ENCODE measurements around the gene ZNF658. TPM values are rescaled to one million over a fixed set of nuclear protein-coding genes. Genes with fewer than 3 reads are reported as not detected.
"Not testable (repeated sequence)": the region's sequence is repeated elsewhere in the genome, so short reads cannot be mapped to it uniquely, and the experiment has no call there.

ZNF658 gene
- polyA plus RNA-seq, 3 donors, result 0.32 to 0.69 (median 0.52) TPM

DNA sequence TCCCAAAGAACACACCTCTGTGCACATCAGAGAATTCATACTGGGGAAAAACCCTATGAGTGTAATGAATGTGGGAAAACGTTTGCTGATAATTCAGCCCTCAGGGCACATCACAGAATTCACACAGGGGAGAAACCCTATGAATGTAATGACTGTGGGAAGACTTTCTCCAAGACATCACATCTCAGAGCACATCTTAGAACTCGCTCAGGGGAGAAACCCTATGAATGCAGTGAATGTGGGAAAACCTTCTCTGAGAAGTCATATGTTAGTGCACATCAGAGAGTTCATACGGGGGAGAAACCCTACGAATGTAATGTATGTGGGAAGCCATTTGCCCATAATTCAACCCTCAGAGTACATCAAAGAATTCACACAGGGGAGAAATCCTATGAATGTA is 19.5 kb downstream of the ZNF658 start:
- H3K27ac Mint-ChIP-seq; H3K9me3 ChIP-seq (replicated peaks in 1 of 2; ENCODE audit: control insufficient read depth in 1 of 2, insufficient read depth in 1 of 2, low read length in 2 of 2): not testable (repeated sequence)
- no CpG with 5 or more reads among the region's 4 CpGs for WGBS (ENCODE audit: insufficient coverage)

DNA sequence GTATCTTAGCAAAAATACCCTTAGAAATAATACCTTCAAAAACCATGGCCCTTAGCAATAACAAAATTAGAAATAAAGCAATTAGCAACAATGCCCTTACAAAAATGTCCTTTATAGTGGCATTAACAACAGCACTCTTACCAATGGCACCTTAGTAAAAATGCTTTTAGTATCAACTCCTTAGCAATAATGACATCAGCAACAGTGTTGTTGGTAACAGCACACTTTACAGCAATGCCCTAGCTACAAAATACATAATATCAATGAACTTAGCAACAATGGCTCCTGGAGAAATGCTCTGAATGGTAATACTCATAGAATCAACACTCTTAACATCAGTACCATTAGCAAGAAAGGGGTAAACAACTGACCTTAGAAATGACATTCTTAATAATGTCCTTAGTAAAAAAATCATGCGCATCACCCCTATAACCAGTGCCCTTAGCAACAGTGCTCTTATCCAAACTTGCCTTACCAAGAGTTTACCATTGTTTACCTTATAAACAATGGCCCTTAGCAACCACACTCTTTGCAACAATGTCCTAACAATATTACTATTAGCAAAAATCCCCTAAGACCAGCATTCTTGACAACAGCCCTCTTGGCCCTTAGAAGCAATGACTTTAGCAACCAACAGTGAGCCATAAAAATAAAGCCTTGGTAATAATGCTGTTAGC is 35.8 kb downstream of the ZNF658 start:
- H3K36me3 Mint-ChIP-seq; H3K9ac ChIP-seq (ENCODE audit: insufficient read depth, low read length, poor library complexity, severe bottlenecking); H4K20me1 ChIP-seq (ENCODE audit: insufficient read depth, low read length); H3K27me3 ChIP-seq (ENCODE audit: control insufficient read depth in 2 of 2, insufficient read depth in 2 of 2, low read length in 2 of 2); H3K4me1 ChIP-seq (ENCODE audit: control insufficient read depth in 1 of 2, insufficient read depth in 2 of 2, low read length in 2 of 2); H3K79me2 ChIP-seq (ENCODE audit: insufficient read depth, low read length); H3K27ac ChIP-seq (ENCODE audit: low read depth in 1 of 2, low read length in 2 of 2); H2AFZ ChIP-seq (ENCODE audit: insufficient read depth, low read depth, low read length, poor library complexity, severe bottlenecking); DNase-seq; H3K9me3 ChIP-seq (replicated peaks in 1 of 2; ENCODE audit: control insufficient read depth in 1 of 2, insufficient read depth in 1 of 2, low read length in 2 of 2); H3K9me3 Mint-ChIP-seq; H3K4me1 Mint-ChIP-seq; H3K27me3 Mint-ChIP-seq (ENCODE audit: low read depth in 3 of 3); H3K4me3 Mint-ChIP-seq; H3K4me3 ChIP-seq (replicated peaks in 1 of 3; ENCODE audit: low read depth in 2 of 3, low read length in 3 of 3); H3K4me2 ChIP-seq (replicated peaks; ENCODE audit: extremely low read depth, low read length, poor library complexity, severe bottlenecking); H3K36me3 ChIP-seq (replicated peaks in 1 of 2; ENCODE audit: control insufficient read depth in 1 of 2, insufficient read depth in 2 of 2, low read length in 2 of 2); H3K27ac Mint-ChIP-seq; intact Hi-C loops (cut with micrococcal nuclease): not testable (repeated sequence)
- no CpG with 5 or more reads among the region's 1 CpG for WGBS (ENCODE audit: insufficient coverage)

More for the DNA sequence above, 19.5 kb downstream of the ZNF658 start:
- H3K36me3 Mint-ChIP-seq; H4K20me1 ChIP-seq (ENCODE audit: insufficient read depth, low read length); H3K27me3 ChIP-seq (ENCODE audit: control insufficient read depth in 2 of 2, insufficient read depth in 2 of 2, low read length in 2 of 2); H3K36me3 ChIP-seq (replicated peaks in 1 of 2; ENCODE audit: control insufficient read depth in 1 of 2, insufficient read depth in 2 of 2, low read length in 2 of 2); H3K27me3 Mint-ChIP-seq (ENCODE audit: low read depth in 3 of 3); H3K4me1 Mint-ChIP-seq; H3K4me2 ChIP-seq (replicated peaks; ENCODE audit: extremely low read depth, low read length, poor library complexity, severe bottlenecking); H2AFZ ChIP-seq (ENCODE audit: insufficient read depth, low read depth, low read length, poor library complexity, severe bottlenecking); H3K4me3 Mint-ChIP-seq; H3K79me2 ChIP-seq (ENCODE audit: insufficient read depth, low read length); H3K4me3 ChIP-seq (replicated peaks in 1 of 3; ENCODE audit: low read depth in 2 of 3, low read length in 3 of 3); H3K27ac ChIP-seq (ENCODE audit: low read depth in 1 of 2, low read length in 2 of 2); DNase-seq; intact Hi-C loops (cut with micrococcal nuclease); H3K4me1 ChIP-seq (ENCODE audit: control insufficient read depth in 1 of 2, insufficient read depth in 2 of 2, low read length in 2 of 2); H3K9me3 Mint-ChIP-seq; H3K9ac ChIP-seq (ENCODE audit: insufficient read depth, low read length, poor library complexity, severe bottlenecking): not testable (repeated sequence)

DNA sequence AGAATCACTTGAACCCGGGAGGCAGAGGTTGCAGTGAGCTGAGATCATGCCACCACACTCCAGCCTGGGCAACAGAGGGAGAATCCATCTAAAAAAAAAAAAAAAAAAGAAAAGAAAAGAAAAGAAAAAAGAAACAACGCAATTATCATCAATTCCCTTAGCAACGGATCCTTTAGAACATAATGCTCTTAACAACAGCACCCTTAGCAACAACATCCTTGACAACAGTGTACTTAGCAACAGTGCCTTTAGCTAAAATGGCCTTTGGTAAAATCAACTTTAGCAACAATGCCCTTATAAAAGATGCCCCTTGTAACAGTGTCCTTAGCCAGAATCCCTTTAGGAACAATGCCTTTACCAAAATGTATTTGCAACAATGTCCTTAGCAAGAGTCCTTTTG is 37.1 kb downstream of the ZNF658 start:
- H3K27me3 Mint-ChIP-seq (ENCODE audit: low read depth in 3 of 3); H3K27me3 ChIP-seq (ENCODE audit: control insufficient read depth in 2 of 2, insufficient read depth in 2 of 2, low read length in 2 of 2); H4K20me1 ChIP-seq (ENCODE audit: insufficient read depth, low read length); H3K9ac ChIP-seq (ENCODE audit: insufficient read depth, low read length, poor library complexity, severe bottlenecking); H3K4me1 ChIP-seq (ENCODE audit: control insufficient read depth in 1 of 2, insufficient read depth in 2 of 2, low read length in 2 of 2); H3K4me3 Mint-ChIP-seq; H3K27ac ChIP-seq (ENCODE audit: low read depth in 1 of 2, low read length in 2 of 2); H3K36me3 Mint-ChIP-seq; H3K4me2 ChIP-seq (replicated peaks; ENCODE audit: extremely low read depth, low read length, poor library complexity, severe bottlenecking); DNase-seq; H3K27ac Mint-ChIP-seq; H3K4me3 ChIP-seq (replicated peaks in 1 of 3; ENCODE audit: low read depth in 2 of 3, low read length in 3 of 3); H3K9me3 ChIP-seq (replicated peaks in 1 of 2; ENCODE audit: control insufficient read depth in 1 of 2, insufficient read depth in 1 of 2, low read length in 2 of 2); H3K79me2 ChIP-seq (ENCODE audit: insufficient read depth, low read length); H3K9me3 Mint-ChIP-seq; H3K4me1 Mint-ChIP-seq; H2AFZ ChIP-seq (ENCODE audit: insufficient read depth, low read depth, low read length, poor library complexity, severe bottlenecking); intact Hi-C loops (cut with micrococcal nuclease); H3K36me3 ChIP-seq (replicated peaks in 1 of 2; ENCODE audit: control insufficient read depth in 1 of 2, insufficient read depth in 2 of 2, low read length in 2 of 2): not testable (repeated sequence)
- WGBS (ENCODE audit: insufficient coverage), result no CpG with 5 or more reads among the region's 3 CpGs

DNA sequence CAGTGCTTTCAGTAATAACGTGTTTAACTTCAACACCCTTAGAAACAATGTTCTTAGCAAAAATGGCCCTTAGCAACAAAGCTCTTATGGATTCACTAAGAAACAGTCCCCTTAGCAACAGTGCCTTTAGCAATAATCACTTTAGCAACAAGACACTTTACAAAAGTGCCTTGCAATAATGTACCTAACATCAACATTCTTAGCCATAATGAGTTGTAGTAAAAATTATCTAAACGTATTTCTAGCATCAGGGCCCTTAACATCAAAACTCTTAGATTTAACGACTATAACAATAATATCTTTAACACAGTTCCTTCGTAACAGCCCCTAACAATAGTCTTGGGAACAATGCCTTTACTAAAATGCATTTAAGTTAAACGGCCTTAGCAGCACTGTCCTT is 37.8 kb downstream of the ZNF658 start:
- H3K4me3 ChIP-seq (replicated peaks in 1 of 3; ENCODE audit: low read depth in 2 of 3, low read length in 3 of 3); H3K9me3 ChIP-seq (replicated peaks in 1 of 2; ENCODE audit: control insufficient read depth in 1 of 2, insufficient read depth in 1 of 2, low read length in 2 of 2); H3K27ac ChIP-seq (ENCODE audit: low read depth in 1 of 2, low read length in 2 of 2); H4K20me1 ChIP-seq (ENCODE audit: insufficient read depth, low read length); H3K36me3 ChIP-seq (replicated peaks in 1 of 2; ENCODE audit: control insufficient read depth in 1 of 2, insufficient read depth in 2 of 2, low read length in 2 of 2); H3K27me3 Mint-ChIP-seq (ENCODE audit: low read depth in 3 of 3); H3K79me2 ChIP-seq (ENCODE audit: insufficient read depth, low read length); H3K4me1 Mint-ChIP-seq; H3K4me1 ChIP-seq (ENCODE audit: control insufficient read depth in 1 of 2, insufficient read depth in 2 of 2, low read length in 2 of 2); H3K9me3 Mint-ChIP-seq; H2AFZ ChIP-seq (ENCODE audit: insufficient read depth, low read depth, low read length, poor library complexity, severe bottlenecking); H3K9ac ChIP-seq (ENCODE audit: insufficient read depth, low read length, poor library complexity, severe bottlenecking); H3K4me3 Mint-ChIP-seq; H3K27me3 ChIP-seq (ENCODE audit: control insufficient read depth in 2 of 2, insufficient read depth in 2 of 2, low read length in 2 of 2); H3K36me3 Mint-ChIP-seq; H3K4me2 ChIP-seq (replicated peaks; ENCODE audit: extremely low read depth, low read length, poor library complexity, severe bottlenecking); H3K27ac Mint-ChIP-seq; intact Hi-C loops (cut with micrococcal nuclease); DNase-seq: not testable (repeated sequence)
- WGBS (ENCODE audit: insufficient coverage), result 90% methylated on average over 2 of the region's 5 CpGs

Data from CD14-positive monocyte (primary cell).